K562 (cell line): ENCODE measurements around the gene TGFB2. TPM values are rescaled to one million over a fixed set of nuclear protein-coding genes. Genes with fewer than 3 reads are reported as not detected.

Experiments used
- ATAC-seq: fragments of 200-7000 bp; cut with Tn5 transposase; 3 replicates; pipeline ENCODE4 v1.9.1; 2020; ENCODE audit warnings: moderate library complexity
- BruUV-seq: library from RNA; stranded (reverse); fragments of 400-500 nt; replicated peaks from 2 replicates; lab custom pipeline; 2021; lab: Mats Ljungman, UMichigan
- CTCF ChIA-PET: fragments of 300-600 bp; formaldehyde crosslinking; extraction: SDS; loops from one replicate; lab custom pipeline; 2021; ENCODE audit warnings: low intra/inter-chr PET ratio; lab: Yijun Ruan, JAX
- POLR2A ChIA-PET: fragments of 300-600, 350-650 bp; sonication (Branson Sonifier 250); formaldehyde crosslinking; extraction: SDS; loops from one replicate; lab custom pipeline; 2021; ENCODE audit warnings: antibody characterized with exemption, inconsistent platforms; lab: Yijun Ruan, JAX
- DNase-seq, 4 experiments: peaks; one replicate each; pipeline versions ENCODE4 v3.0.0 to v3.0.0-alpha.2; 2011 to 2018; ENCODE audit warnings: low spot score in 3 of 4, mixed read lengths in 3 of 4; ENCODE audit errors: extremely low read depth in 1 of 4
- FAIRE-seq: peaks from 2 replicates; lab custom pipeline; 2011; peaks lifted over from hg19 to GRCh38; lab: Jason Lieb, UNC
- H2AFZ ChIP-seq: 2 replicates; pipeline ENCODE4 v1.6.0; 2011; ENCODE audit warnings: low read depth, low read length, control low read depth, inconsistent platforms
- H3K27ac ChIP-seq: fragments of 200-600 bp; 3 replicates; pipeline ENCODE4 v1.8.0; 2011; ENCODE audit warnings: low read depth, mild to moderate bottlenecking, control low read depth, inconsistent platforms, low read length, moderate library complexity, mixed read lengths; ENCODE audit errors: extremely low read depth
- H3K27me3 ChIP-seq, 2 experiments: fragments of 300-600 bp in 1 of 2; 2 replicates in 1 of 2; 3 replicates in 1 of 2; pipeline versions ENCODE4 v1.6.0 to v1.8.0; 2011; ENCODE audit warnings: inconsistent platforms in 2 of 2, low read length in 2 of 2, mild to moderate bottlenecking in 1 of 2, mixed read lengths in 1 of 2, moderate library complexity in 1 of 2; ENCODE audit not compliant: control insufficient read depth in 2 of 2, insufficient read depth in 2 of 2
- H3K36me3 ChIP-seq: fragments of 300-600 bp; 3 replicates; pipeline ENCODE4 v1.8.0; 2011; ENCODE audit warnings: mild to moderate bottlenecking, low read length, inconsistent platforms; ENCODE audit not compliant: control insufficient read depth, insufficient read depth
- H3K4me1 ChIP-seq, 2 experiments: fragments of 200-600 bp in 1 of 2; replicated peaks in 1 of 2; 2 replicates in 1 of 2; 3 replicates in 1 of 2; pipeline versions ENCODE4 v1.5.1 to v1.8.0; 2011; ENCODE audit warnings: inconsistent platforms in 2 of 2, low read length in 2 of 2, mild to moderate bottlenecking in 1 of 2, mixed read lengths in 1 of 2, moderate library complexity in 1 of 2; ENCODE audit not compliant: control insufficient read depth in 2 of 2, insufficient read depth in 2 of 2
- H3K4me2 ChIP-seq: 2 replicates; pipeline ENCODE4 v1.6.1; 2011; ENCODE audit warnings: low read length, control low read depth, inconsistent platforms, mixed read lengths; ENCODE audit not compliant: insufficient read depth
- H3K4me3 ChIP-seq: fragments of 200-600 bp; sonication (generic), shearing (Covaris generic); 2 replicates; pipeline ENCODE4 v1.5.1; 2016; ENCODE audit warnings: control low read depth, inconsistent platforms
- H3K79me2 ChIP-seq: fragments of 200-600 bp; 3 replicates; pipeline ENCODE4 v1.8.0; 2011; ENCODE audit warnings: low read length, inconsistent platforms; ENCODE audit not compliant: control insufficient read depth, insufficient read depth
- H3K9ac ChIP-seq, 2 experiments: 2 replicates each; pipeline versions ENCODE4 v1.6.0 to v1.6.1; 2011; ENCODE audit warnings: low read depth in 2 of 2, low read length in 2 of 2, control low read depth in 1 of 2, inconsistent platforms in 1 of 2, mild to moderate bottlenecking in 1 of 2, mixed read lengths in 1 of 2; ENCODE audit not compliant: insufficient read depth in 1 of 2
- H3K9me1 ChIP-seq: one replicate; pipeline ENCODE4 v1.6.0; 2011; ENCODE audit warnings: inconsistent platforms, mild to moderate bottlenecking, low read length, moderate library complexity; ENCODE audit not compliant: control insufficient read depth, insufficient read depth
- H3K9me3 ChIP-seq: replicated peaks from 2 replicates; pipeline ENCODE4 v1.5.1; 2011; ENCODE audit warnings: low read depth, low read length, inconsistent platforms; ENCODE audit not compliant: control insufficient read depth, insufficient read depth
- H4K20me1 ChIP-seq: replicated peaks from 2 replicates; pipeline ENCODE4 v1.6.1; 2011; ENCODE audit warnings: low read length, inconsistent platforms, mixed read lengths; ENCODE audit not compliant: control insufficient read depth, insufficient read depth
- LEF1 ChIP-seq: fragments of 450-650 bp; IDR thresholded peaks from 2 replicates; pipeline ENCODE4 v1.6.1; 2016; ENCODE audit warnings: mild to moderate bottlenecking
- MTA2 ChIP-seq: fragments of 450-650 bp; IDR thresholded peaks from 2 replicates; pipeline ENCODE4 v1.6.1; 2016; ENCODE audit warnings: low read depth
- POLR2H ChIP-seq: IDR thresholded peaks from 2 replicates; pipeline ENCODE4 v1.6.1; 2016; ENCODE audit warnings: missing genetic modification characterization, low read depth, mild to moderate bottlenecking, control low read depth, missing compliant biosample characterization, moderate library complexity
- TRIM24 ChIP-seq, 2 experiments: fragments of 450-650 bp; IDR thresholded peaks; 2 replicates each; pipeline ENCODE4 v1.6.1; 2016
- WGBS: fragments of 100-300 bp; shearing (Covaris generic); methylation state at CpG from one replicate; pipeline ENCODE4 v1.1.6; 2016; ENCODE audit warnings: low coverage, mixed read lengths; ENCODE audit not compliant: insufficient coverage; ENCODE audit errors: missing lambda C conversion rate; 5-methylcytosine and 5-hydroxymethylcytosine counted together
- in situ Hi-C: fragments of 300-500 bp; cut with MboI; formaldehyde crosslinking; loops from 4 replicates; pipeline ENCODE4 v1.15.0; 2018; ENCODE audit warnings: inconsistent platforms, mixed read lengths
- intact Hi-C: fragments of 100-400 bp; cut with micrococcal nuclease; formaldehyde crosslinking; loops from 2 replicates; pipeline ENCODE4 v1.14.2; 2022
- polyA plus RNA-seq, 8 experiments: library from polyadenylated mRNA; depleted of rRNA in 4 of 8; stranded (reverse) in 5 of 8; unstranded in 3 of 8; fragments of >200 nt; fragmentation: Nextera tagmentation in 2 of 8; fragmentation: Illumina TruSeq in 1 of 8; extraction: Ambion mirVana in 2 of 8; extraction: Trizol in 1 of 8; gene quantifications; 2 replicates each; pipeline versions ENCODE4 v1.2.1 to v1.2.3, GENCODE V29; 2011 to 2014; ENCODE audit warnings: inconsistent platforms in 1 of 8, missing spikeins in 1 of 8
- total RNA-seq, 7 experiments: library from RNA; depleted of rRNA in 6 of 7; stranded (reverse); fragments of >200 nt in 6 of 7; fragmentation: Illumina TruSeq in 2 of 7; extraction: Trizol in 2 of 7; gene quantifications; 2 replicates each; pipeline versions ENCODE4 v1.2.1 to v1.2.3, GENCODE V29; 2011 to 2021; ENCODE audit warnings: low replicate concordance in 1 of 7
- TF ChIP-seq, protein P1 (sequence below): fragments of 250-450 bp; sonication (Bioruptor Pico); IDR thresholded peaks from 2 replicates; pipeline ENCODE4 v1.5.1; 2021; ENCODE audit warnings: mild to moderate bottlenecking
- TF ChIP-seq, protein P2 (sequence below): IDR thresholded peaks from 3 replicates; pipeline ENCODE4 v1.6.1; 2011; ENCODE audit warnings: borderline replicate concordance, mild to moderate bottlenecking, moderate library complexity; ENCODE audit not compliant: insufficient read length; ENCODE audit errors: extremely low read depth
- TF ChIP-seq, protein P3 (sequence below): fragments of 200-800 bp; sonication (Bioruptor generic); IDR thresholded peaks from 2 replicates; pipeline ENCODE4 v1.6.1; 2016; ENCODE audit warnings: missing genetic modification characterization, missing compliant biosample characterization
- TF ChIP-seq, protein P4 (sequence below): fragments of 250-450 bp; sonication (Bioruptor Pico); IDR thresholded peaks from 2 replicates; pipeline ENCODE4 v1.8.0; 2021; ENCODE audit warnings: moderate library complexity, mild to moderate bottlenecking, inconsistent platforms
- TF ChIP-seq, protein P5 (sequence below): IDR thresholded peaks from 3 replicates; pipeline ENCODE4 v1.6.1; 2011; ENCODE audit warnings: borderline replicate concordance, mild to moderate bottlenecking; ENCODE audit not compliant: insufficient read length, insufficient read depth

Gene TGFB2
- total and polyA plus RNA-seq, 9 of the 15 experiments (the other 6 are each of a cell fraction or from before 2014, with no cell fraction given): 0.03 to 0.41 (median 0.11) TPM; not detected in 3

DNA sequence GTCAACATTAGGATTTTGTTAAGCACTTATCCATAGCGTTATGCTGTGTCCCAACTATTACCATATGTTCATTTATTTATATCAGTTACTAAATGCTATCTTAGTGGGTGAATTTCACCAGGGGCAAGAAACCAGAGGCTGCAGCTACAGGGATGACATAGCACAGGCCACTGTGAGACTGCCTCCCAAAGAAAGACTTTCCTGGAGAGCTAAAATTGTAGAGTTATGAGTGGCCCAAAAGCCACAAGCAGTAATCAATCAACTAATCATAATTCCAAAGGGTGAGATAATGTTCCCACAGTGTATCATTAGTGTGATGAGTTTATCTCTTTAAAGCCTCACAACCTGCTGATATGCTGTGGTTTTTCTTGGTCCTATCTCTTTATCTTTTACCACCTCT lies 3.8 kb upstream of the TGFB2 start:
- in situ Hi-C loops: loop anchor here (25.0 kb wide), 1 partner anchor 1471 kb away; no protein-coding TSS in a partner anchor
- FAIRE-seq: no peak
- BruUV-seq: no TSS peak
- TF ChIP-seq MTA2 (no peak), LEF1 (no peak), POLR2H (tag) (no peak), TRIM24 (IDR thresholded peaks at IDR 0.05) (no peak)
- TF ChIP-seq, protein P1, sequence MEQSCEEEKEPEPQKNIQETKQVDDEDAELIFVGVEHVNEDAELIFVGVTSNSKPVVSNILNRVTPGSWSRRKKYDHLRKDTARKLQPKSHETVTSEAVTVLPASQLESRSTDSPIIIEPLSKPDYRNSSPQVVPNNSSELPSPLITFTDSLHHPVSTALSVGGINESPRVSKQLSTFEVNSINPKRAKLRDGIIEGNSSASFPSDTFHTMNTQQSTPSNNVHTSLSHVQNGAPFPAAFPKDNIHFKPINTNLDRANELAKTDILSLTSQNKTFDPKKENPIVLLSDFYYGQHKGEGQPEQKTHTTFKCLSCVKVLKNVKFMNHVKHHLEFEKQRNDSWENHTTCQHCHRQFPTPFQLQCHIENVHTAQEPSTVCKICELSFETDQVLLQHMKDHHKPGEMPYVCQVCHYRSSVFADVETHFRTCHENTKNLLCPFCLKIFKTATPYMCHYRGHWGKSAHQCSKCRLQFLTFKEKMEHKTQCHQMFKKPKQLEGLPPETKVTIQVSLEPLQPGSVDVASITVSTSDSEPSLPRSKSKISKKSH: no peak
- TF ChIP-seq, protein P2, sequence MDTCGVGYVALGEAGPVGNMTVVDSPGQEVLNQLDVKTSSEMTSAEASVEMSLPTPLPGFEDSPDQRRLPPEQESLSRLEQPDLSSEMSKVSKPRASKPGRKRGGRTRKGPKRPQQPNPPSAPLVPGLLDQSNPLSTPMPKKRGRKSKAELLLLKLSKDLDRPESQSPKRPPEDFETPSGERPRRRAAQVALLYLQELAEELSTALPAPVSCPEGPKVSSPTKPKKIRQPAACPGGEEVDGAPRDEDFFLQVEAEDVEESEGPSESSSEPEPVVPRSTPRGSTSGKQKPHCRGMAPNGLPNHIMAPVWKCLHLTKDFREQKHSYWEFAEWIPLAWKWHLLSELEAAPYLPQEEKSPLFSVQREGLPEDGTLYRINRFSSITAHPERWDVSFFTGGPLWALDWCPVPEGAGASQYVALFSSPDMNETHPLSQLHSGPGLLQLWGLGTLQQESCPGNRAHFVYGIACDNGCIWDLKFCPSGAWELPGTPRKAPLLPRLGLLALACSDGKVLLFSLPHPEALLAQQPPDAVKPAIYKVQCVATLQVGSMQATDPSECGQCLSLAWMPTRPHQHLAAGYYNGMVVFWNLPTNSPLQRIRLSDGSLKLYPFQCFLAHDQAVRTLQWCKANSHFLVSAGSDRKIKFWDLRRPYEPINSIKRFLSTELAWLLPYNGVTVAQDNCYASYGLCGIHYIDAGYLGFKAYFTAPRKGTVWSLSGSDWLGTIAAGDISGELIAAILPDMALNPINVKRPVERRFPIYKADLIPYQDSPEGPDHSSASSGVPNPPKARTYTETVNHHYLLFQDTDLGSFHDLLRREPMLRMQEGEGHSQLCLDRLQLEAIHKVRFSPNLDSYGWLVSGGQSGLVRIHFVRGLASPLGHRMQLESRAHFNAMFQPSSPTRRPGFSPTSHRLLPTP: no peak
- TF ChIP-seq, protein P3, sequence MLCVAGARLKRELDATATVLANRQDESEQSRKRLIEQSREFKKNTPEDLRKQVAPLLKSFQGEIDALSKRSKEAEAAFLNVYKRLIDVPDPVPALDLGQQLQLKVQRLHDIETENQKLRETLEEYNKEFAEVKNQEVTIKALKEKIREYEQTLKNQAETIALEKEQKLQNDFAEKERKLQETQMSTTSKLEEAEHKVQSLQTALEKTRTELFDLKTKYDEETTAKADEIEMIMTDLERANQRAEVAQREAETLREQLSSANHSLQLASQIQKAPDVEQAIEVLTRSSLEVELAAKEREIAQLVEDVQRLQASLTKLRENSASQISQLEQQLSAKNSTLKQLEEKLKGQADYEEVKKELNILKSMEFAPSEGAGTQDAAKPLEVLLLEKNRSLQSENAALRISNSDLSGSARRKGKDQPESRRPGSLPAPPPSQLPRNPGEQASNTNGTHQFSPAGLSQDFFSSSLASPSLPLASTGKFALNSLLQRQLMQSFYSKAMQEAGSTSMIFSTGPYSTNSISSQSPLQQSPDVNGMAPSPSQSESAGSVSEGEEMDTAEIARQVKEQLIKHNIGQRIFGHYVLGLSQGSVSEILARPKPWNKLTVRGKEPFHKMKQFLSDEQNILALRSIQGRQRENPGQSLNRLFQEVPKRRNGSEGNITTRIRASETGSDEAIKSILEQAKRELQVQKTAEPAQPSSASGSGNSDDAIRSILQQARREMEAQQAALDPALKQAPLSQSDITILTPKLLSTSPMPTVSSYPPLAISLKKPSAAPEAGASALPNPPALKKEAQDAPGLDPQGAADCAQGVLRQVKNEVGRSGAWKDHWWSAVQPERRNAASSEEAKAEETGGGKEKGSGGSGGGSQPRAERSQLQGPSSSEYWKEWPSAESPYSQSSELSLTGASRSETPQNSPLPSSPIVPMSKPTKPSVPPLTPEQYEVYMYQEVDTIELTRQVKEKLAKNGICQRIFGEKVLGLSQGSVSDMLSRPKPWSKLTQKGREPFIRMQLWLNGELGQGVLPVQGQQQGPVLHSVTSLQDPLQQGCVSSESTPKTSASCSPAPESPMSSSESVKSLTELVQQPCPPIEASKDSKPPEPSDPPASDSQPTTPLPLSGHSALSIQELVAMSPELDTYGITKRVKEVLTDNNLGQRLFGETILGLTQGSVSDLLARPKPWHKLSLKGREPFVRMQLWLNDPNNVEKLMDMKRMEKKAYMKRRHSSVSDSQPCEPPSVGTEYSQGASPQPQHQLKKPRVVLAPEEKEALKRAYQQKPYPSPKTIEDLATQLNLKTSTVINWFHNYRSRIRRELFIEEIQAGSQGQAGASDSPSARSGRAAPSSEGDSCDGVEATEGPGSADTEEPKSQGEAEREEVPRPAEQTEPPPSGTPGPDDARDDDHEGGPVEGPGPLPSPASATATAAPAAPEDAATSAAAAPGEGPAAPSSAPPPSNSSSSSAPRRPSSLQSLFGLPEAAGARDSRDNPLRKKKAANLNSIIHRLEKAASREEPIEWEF (CRISPR knock-in tag): no peak
- TF ChIP-seq, protein P4, sequence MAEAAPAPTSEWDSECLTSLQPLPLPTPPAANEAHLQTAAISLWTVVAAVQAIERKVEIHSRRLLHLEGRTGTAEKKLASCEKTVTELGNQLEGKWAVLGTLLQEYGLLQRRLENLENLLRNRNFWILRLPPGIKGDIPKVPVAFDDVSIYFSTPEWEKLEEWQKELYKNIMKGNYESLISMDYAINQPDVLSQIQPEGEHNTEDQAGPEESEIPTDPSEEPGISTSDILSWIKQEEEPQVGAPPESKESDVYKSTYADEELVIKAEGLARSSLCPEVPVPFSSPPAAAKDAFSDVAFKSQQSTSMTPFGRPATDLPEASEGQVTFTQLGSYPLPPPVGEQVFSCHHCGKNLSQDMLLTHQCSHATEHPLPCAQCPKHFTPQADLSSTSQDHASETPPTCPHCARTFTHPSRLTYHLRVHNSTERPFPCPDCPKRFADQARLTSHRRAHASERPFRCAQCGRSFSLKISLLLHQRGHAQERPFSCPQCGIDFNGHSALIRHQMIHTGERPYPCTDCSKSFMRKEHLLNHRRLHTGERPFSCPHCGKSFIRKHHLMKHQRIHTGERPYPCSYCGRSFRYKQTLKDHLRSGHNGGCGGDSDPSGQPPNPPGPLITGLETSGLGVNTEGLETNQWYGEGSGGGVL (CRISPR knock-in tag): no peak
- TF ChIP-seq, protein P5, sequence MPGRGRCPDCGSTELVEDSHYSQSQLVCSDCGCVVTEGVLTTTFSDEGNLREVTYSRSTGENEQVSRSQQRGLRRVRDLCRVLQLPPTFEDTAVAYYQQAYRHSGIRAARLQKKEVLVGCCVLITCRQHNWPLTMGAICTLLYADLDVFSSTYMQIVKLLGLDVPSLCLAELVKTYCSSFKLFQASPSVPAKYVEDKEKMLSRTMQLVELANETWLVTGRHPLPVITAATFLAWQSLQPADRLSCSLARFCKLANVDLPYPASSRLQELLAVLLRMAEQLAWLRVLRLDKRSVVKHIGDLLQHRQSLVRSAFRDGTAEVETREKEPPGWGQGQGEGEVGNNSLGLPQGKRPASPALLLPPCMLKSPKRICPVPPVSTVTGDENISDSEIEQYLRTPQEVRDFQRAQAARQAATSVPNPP: no peak

More for the DNA sequence above, 3.8 kb upstream of the TGFB2 start:
- 72% methylated on average over 1 of the region's 1 CpG for WGBS
- DNase-seq: no peak
- no peak overlapping the region for H3K4me3 ChIP-seq
- H3K4me2 ChIP-seq: no peak overlapping the region
- no peaks in the 10 kb centered on the region for H3K79me2 ChIP-seq
- no peaks in the 10 kb centered on the region for H3K9me1 ChIP-seq
- ChIA-PET CTCF (no interaction called here), POLR2A (no interaction called here)
- H3K9me3 ChIP-seq: no peaks in the 10 kb centered on the region
- H3K9ac ChIP-seq: no peak overlapping the region
- no peaks in the 10 kb centered on the region for H3K27me3 ChIP-seq
- intact Hi-C loops: no loop called here
- peaks cover 5 to 10% of the 10 kb centered on the region in 2 experiments; a peak in 3 of 5 replicates for H3K4me1 ChIP-seq
- H3K27ac ChIP-seq: no peak overlapping the region
- ATAC-seq: no peak
- H2AFZ ChIP-seq: no peak overlapping the region
- no peaks in the 10 kb centered on the region for H4K20me1 ChIP-seq
- H3K36me3 ChIP-seq: peaks cover 1% of the 10 kb centered on the region; the same call in 1 of the 3 replicates
